Measurements from ENCODE around the gene TRIM49B.
"Not testable (repeated sequence)": the region's sequence is repeated elsewhere in the genome, so short reads cannot be mapped to it uniquely, and the experiment has no call there.

GRCh38 chr11:49069897-49070296 lies 41.3 kb downstream of the TRIM49B start:
- TF ChIP-seq, protein P1, sequence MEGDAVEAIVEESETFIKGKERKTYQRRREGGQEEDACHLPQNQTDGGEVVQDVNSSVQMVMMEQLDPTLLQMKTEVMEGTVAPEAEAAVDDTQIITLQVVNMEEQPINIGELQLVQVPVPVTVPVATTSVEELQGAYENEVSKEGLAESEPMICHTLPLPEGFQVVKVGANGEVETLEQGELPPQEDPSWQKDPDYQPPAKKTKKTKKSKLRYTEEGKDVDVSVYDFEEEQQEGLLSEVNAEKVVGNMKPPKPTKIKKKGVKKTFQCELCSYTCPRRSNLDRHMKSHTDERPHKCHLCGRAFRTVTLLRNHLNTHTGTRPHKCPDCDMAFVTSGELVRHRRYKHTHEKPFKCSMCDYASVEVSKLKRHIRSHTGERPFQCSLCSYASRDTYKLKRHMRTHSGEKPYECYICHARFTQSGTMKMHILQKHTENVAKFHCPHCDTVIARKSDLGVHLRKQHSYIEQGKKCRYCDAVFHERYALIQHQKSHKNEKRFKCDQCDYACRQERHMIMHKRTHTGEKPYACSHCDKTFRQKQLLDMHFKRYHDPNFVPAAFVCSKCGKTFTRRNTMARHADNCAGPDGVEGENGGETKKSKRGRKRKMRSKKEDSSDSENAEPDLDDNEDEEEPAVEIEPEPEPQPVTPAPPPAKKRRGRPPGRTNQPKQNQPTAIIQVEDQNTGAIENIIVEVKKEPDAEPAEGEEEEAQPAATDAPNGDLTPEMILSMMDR (IDR thresholded peaks at IDR 0.05; ENCODE audit: low read depth, low read length) = not testable (repeated sequence)
- TF ChIP-seq POLR2A (IDR thresholded peaks at IDR 0.05; ENCODE audit: extremely low read depth, insufficient read length) = not testable (repeated sequence)
